ENCODE results near the gene IGFBP7.

Gene IGFBP7

DNA sequence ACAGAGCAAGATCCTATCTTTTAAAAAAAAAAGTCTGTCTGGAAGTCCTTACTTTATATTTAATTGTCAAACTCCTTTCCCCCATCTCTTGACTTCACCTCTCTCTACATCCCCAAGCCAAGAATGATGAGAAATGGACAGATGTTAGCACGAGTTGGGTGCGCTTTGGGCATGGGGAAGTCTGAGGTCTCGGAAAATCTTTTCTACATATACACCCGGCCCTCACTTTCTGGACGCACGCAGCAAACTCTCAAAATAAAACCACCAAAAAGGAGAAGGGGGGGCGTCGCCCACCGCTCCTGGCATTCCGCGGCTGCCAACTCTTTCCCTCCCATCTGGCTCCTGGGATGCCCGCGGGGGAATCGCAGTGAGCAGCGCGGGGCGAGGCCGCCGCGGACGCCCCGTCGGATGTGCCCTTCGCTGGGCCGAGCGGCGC, 756 bp downstream of the IGFBP7 start:
- Histone ChIP-seq H3K27ac (no peak overlapping the region), H3K4me1 (ENCODE audit: low read depth, poor library complexity, severe bottlenecking) (peaks cover 3% of the 10 kb centered on the region), H2AFZ (ENCODE audit: low read depth) (peak overlapping the region; percentile 82; the same call in 1 of the 2 replicates), H3K27me3 (ENCODE audit: insufficient read depth, low read depth) (no peaks in the 10 kb centered on the region), H3K36me3 (ENCODE audit: insufficient read depth) (no peaks in the 10 kb centered on the region), H3K4me2 (peak overlapping the region; percentile 34; the same call in 1 of the 2 replicates), H3K9ac (no peak overlapping the region), H3K79me2 (ENCODE audit: insufficient read depth, low read depth) (no peaks in the 10 kb centered on the region), H4K20me1 (ENCODE audit: insufficient read depth) (no peaks in the 10 kb centered on the region), H3K4me3 (IDR thresholded peaks at IDR 0.05; ENCODE audit: insufficient read depth, low read depth, low read length) (no peak overlapping the region)
- TF ChIP-seq, protein P1, sequence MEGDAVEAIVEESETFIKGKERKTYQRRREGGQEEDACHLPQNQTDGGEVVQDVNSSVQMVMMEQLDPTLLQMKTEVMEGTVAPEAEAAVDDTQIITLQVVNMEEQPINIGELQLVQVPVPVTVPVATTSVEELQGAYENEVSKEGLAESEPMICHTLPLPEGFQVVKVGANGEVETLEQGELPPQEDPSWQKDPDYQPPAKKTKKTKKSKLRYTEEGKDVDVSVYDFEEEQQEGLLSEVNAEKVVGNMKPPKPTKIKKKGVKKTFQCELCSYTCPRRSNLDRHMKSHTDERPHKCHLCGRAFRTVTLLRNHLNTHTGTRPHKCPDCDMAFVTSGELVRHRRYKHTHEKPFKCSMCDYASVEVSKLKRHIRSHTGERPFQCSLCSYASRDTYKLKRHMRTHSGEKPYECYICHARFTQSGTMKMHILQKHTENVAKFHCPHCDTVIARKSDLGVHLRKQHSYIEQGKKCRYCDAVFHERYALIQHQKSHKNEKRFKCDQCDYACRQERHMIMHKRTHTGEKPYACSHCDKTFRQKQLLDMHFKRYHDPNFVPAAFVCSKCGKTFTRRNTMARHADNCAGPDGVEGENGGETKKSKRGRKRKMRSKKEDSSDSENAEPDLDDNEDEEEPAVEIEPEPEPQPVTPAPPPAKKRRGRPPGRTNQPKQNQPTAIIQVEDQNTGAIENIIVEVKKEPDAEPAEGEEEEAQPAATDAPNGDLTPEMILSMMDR (conservative IDR thresholded peaks at IDR 0.05; ENCODE audit: low read depth, low read length), result no peak

GRCh38 chr4:57106181-57106580, 4.0 kb downstream of the IGFBP7 start:
- Histone ChIP-seq H3K4me2 (no peak overlapping the region), H3K27me3 (ENCODE audit: insufficient read depth, low read depth) (no peaks in the 10 kb centered on the region), H3K4me1 (ENCODE audit: low read depth, poor library complexity, severe bottlenecking) (peaks cover 3% of the 10 kb centered on the region), H3K27ac (no peak overlapping the region), H3K36me3 (ENCODE audit: insufficient read depth) (no peaks in the 10 kb centered on the region), H3K4me3 (IDR thresholded peaks at IDR 0.05; ENCODE audit: insufficient read depth, low read depth, low read length) (no peak overlapping the region), H3K79me2 (ENCODE audit: insufficient read depth, low read depth) (no peaks in the 10 kb centered on the region), H2AFZ (ENCODE audit: low read depth) (no peak overlapping the region), H3K9ac (no peak overlapping the region), H4K20me1 (ENCODE audit: insufficient read depth) (no peaks in the 10 kb centered on the region)
- TF ChIP-seq, protein P1 (conservative IDR thresholded peaks at IDR 0.05; ENCODE audit: low read depth, low read length), result no peak

DNA sequence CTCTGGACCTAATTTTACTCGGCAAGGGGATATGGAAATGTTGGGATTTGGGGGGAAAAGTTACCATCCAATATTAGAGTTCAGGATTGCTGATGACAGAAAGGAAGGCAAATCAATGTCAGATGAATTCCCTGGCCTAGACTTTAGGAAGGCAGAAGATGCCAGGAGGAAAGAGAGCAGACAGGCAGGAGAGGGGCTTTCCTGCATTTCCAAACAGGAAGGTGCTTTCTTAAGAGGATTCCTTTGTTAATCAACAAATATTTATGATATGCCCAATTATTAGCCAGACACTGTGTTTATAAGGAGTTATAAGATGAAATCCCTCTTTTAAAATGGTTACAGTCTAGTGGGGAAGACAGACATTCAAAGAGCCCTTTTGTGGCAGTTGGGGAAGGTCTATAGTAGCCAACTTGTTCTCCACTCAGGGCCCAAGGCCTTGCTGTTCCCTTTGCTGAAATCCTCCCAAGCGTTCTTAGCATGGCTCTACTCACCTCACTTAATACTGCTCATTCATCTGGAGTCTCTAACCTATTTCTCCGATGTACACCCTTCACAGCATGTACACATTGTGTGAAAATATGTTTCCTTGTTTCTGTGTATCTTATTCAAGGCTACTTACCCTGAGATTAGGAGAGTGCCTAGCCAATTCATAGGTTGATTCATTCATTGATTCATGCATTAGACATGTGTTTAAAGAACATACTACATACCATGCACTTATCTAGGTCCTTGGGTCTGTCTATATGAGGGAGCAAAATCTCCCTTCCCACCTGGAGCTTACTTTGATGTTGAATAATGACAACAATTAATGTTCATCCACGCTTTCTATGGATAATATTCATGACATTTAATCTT, 5.3 kb downstream of the IGFBP7 start:
- Histone ChIP-seq H4K20me1 (ENCODE audit: insufficient read depth) (no peaks in the 10 kb centered on the region), H3K36me3 (ENCODE audit: insufficient read depth) (no peaks in the 10 kb centered on the region), H3K4me1 (ENCODE audit: low read depth, poor library complexity, severe bottlenecking) (no peaks in the 10 kb centered on the region), H3K9ac (no peak overlapping the region), H2AFZ (ENCODE audit: low read depth) (no peak overlapping the region), H3K27me3 (ENCODE audit: insufficient read depth, low read depth) (no peaks in the 10 kb centered on the region), H3K79me2 (ENCODE audit: insufficient read depth, low read depth) (no peaks in the 10 kb centered on the region), H3K27ac (no peak overlapping the region), H3K4me2 (no peak overlapping the region), H3K4me3 (IDR thresholded peaks at IDR 0.05; ENCODE audit: insufficient read depth, low read depth, low read length) (no peak overlapping the region)
- TF ChIP-seq, protein P1 (conservative IDR thresholded peaks at IDR 0.05; ENCODE audit: low read depth, low read length), result no peak

DNA sequence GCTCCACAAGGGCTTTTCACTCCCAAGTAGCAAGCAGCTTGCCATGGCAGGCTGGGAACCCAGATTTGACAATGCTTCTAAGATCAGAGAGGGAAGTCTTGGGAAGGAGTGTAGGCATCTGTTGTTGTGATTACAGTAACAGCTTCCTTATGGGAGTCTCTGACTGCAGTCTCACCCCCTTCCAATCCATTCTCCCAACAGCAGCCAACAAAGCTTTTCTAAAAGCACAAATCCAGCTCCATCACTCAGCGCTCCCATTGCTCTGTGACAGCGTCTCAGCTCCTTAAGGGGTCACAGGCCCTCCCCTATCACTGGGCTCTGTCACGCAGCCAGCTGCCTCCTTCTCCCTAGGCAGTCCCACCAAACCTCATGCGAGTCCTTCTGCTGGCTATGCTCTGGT, 7.1 kb downstream of the IGFBP7 start:
- Histone ChIP-seq H3K4me2 (no peak overlapping the region), H3K27me3 (ENCODE audit: insufficient read depth, low read depth) (no peaks in the 10 kb centered on the region), H3K9ac (no peak overlapping the region), H4K20me1 (ENCODE audit: insufficient read depth) (no peaks in the 10 kb centered on the region), H3K79me2 (ENCODE audit: insufficient read depth, low read depth) (no peaks in the 10 kb centered on the region), H3K4me1 (ENCODE audit: low read depth, poor library complexity, severe bottlenecking) (no peaks in the 10 kb centered on the region), H3K36me3 (ENCODE audit: insufficient read depth) (no peaks in the 10 kb centered on the region), H2AFZ (ENCODE audit: low read depth) (no peak overlapping the region), H3K4me3 (IDR thresholded peaks at IDR 0.05; ENCODE audit: insufficient read depth, low read depth, low read length) (no peak overlapping the region), H3K27ac (no peak overlapping the region)
- TF ChIP-seq, protein P1 (conservative IDR thresholded peaks at IDR 0.05; ENCODE audit: low read depth, low read length), result no peak
